ENCODE results near the gene LRCOL1. TPM values are rescaled to one million over a fixed set of nuclear protein-coding genes. Genes with fewer than 3 reads are reported as not detected.

Gene LRCOL1
- total RNA-seq, 2 donors from 2014 or later: 0.47 TPM; not detected in 1

- no peak overlapping the region for H3K27ac ChIP-seq
- H3K36me3 ChIP-seq: no peaks in the 10 kb centered on the region
- intact Hi-C loops (cut with DNase I): no loop called here
- no peaks in the 10 kb centered on the region for H3K27me3 ChIP-seq
- H3K4me3 ChIP-seq: no peak overlapping the region
- no peaks in the 10 kb centered on the region for H3K9me3 ChIP-seq
- H3K4me1 ChIP-seq: no peaks in the 10 kb centered on the region
- TF ChIP-seq, protein P1, sequence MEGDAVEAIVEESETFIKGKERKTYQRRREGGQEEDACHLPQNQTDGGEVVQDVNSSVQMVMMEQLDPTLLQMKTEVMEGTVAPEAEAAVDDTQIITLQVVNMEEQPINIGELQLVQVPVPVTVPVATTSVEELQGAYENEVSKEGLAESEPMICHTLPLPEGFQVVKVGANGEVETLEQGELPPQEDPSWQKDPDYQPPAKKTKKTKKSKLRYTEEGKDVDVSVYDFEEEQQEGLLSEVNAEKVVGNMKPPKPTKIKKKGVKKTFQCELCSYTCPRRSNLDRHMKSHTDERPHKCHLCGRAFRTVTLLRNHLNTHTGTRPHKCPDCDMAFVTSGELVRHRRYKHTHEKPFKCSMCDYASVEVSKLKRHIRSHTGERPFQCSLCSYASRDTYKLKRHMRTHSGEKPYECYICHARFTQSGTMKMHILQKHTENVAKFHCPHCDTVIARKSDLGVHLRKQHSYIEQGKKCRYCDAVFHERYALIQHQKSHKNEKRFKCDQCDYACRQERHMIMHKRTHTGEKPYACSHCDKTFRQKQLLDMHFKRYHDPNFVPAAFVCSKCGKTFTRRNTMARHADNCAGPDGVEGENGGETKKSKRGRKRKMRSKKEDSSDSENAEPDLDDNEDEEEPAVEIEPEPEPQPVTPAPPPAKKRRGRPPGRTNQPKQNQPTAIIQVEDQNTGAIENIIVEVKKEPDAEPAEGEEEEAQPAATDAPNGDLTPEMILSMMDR (IDR thresholded peaks at IDR 0.05): no peak
- DNase-seq: no peak
- peak overlapping the region in 1 of 2 donors; percentile 24 for H3K9ac ChIP-seq (ENCODE audit: low read depth in 2 of 2, low read length in 2 of 2)
Observed at GRCh38 chr12:132582582-132583410, 27.6 kb downstream of the LRCOL1 start.

GRCh38 chr12:132582058-132582420 lies 28.3 kb downstream of the LRCOL1 start:
- intact Hi-C loops (cut with DNase I): no loop called here
- Histone ChIP-seq H3K27me3 (no peaks in the 10 kb centered on the region), H3K4me1 (no peaks in the 10 kb centered on the region), H3K36me3 (no peaks in the 10 kb centered on the region), H3K9ac (ENCODE audit: low read depth in 2 of 2, low read length in 2 of 2) (no peak overlapping the region), H3K27ac (no peak overlapping the region), H3K9me3 (no peaks in the 10 kb centered on the region), H3K4me3 (no peak overlapping the region)
- DNase-seq: no peak
- TF ChIP-seq, protein P1 (IDR thresholded peaks at IDR 0.05): no peak

GRCh38 chr12:132581348-132582057 lies 28.9 kb downstream of the LRCOL1 start:
- Histone ChIP-seq H3K27me3 (no peaks in the 10 kb centered on the region), H3K27ac (no peak overlapping the region), H3K4me1 (no peaks in the 10 kb centered on the region), H3K9ac (ENCODE audit: low read depth in 2 of 2, low read length in 2 of 2) (no peak overlapping the region), H3K36me3 (no peaks in the 10 kb centered on the region), H3K9me3 (no peaks in the 10 kb centered on the region), H3K4me3 (no peak overlapping the region)
- TF ChIP-seq, protein P1 (IDR thresholded peaks at IDR 0.05): no peak
- DNase-seq: no peak
- intact Hi-C loops (cut with DNase I): no loop called here

GRCh38 chr12:132580701-132581292 lies 29.6 kb downstream of the LRCOL1 start:
- Histone ChIP-seq H3K4me1 (no peaks in the 10 kb centered on the region), H3K36me3 (no peaks in the 10 kb centered on the region), H3K27ac (no peak overlapping the region), H3K27me3 (no peaks in the 10 kb centered on the region), H3K9me3 (no peaks in the 10 kb centered on the region), H3K4me3 (no peak overlapping the region), H3K9ac (ENCODE audit: low read depth in 2 of 2, low read length in 2 of 2) (no peak overlapping the region)
- intact Hi-C loops (cut with DNase I): no loop called here
- TF ChIP-seq, protein P1 (IDR thresholded peaks at IDR 0.05): no peak
- no peak for DNase-seq

- intact Hi-C loops (cut with DNase I): no loop called here
- Histone ChIP-seq H3K27me3 (no peaks in the 10 kb centered on the region), H3K4me3 (no peak overlapping the region), H3K9me3 (no peaks in the 10 kb centered on the region), H3K4me1 (no peaks in the 10 kb centered on the region), H3K27ac (no peak overlapping the region), H3K9ac (ENCODE audit: low read depth in 2 of 2, low read length in 2 of 2) (no peak overlapping the region), H3K36me3 (no peaks in the 10 kb centered on the region)
- DNase-seq: no peak
- TF ChIP-seq, protein P1 (IDR thresholded peaks at IDR 0.05): no peak
Observed at GRCh38 chr12:132579744-132580143, 30.6 kb downstream of the LRCOL1 start.
